HEK293 (cell line): ENCODE measurements around the gene TEX38.

Experiments used
- CTCF ChIP-seq: fragments of 450-650 bp; formaldehyde crosslinking; IDR thresholded peaks from 2 replicates; pipeline ENCODE4 v1.5.1; 2016; ENCODE audit warnings: missing biosample characterization, missing genetic modification characterization
- PRDM10 ChIP-seq: fragments of 450-650 bp; formaldehyde crosslinking; IDR thresholded peaks from 2 replicates; pipeline ENCODE4 v1.5.1; 2016; ENCODE audit warnings: missing biosample characterization, missing genetic modification characterization
- REST ChIP-seq: fragments of 450-650 bp; formaldehyde crosslinking; IDR thresholded peaks from 2 replicates; pipeline ENCODE4 v1.5.1; 2016; ENCODE audit warnings: missing biosample characterization, missing genetic modification characterization
- SETDB1 ChIP-seq: IDR thresholded peaks from one replicate; pipeline ENCODE4 v1.6.1; 2017; ENCODE audit warnings: mild to moderate bottlenecking, low read length, moderate library complexity, mixed read lengths; ENCODE audit not compliant: insufficient read length
- ZBTB1 ChIP-seq: fragments of 450-650 bp; formaldehyde crosslinking; IDR thresholded peaks from 2 replicates; pipeline ENCODE4 v1.5.1; 2016; ENCODE audit warnings: missing biosample characterization, missing genetic modification characterization
- ZBTB44 ChIP-seq: fragments of 450-650 bp; IDR thresholded peaks from 2 replicates; pipeline ENCODE4 v1.5.1; 2018; ENCODE audit warnings: missing biosample characterization, mild to moderate bottlenecking, missing genetic modification characterization
- ZNF341 ChIP-seq: fragments of 450-650 bp; formaldehyde crosslinking; IDR thresholded peaks from 2 replicates; pipeline ENCODE4; 2016; ENCODE audit warnings: low read depth, missing biosample characterization, missing genetic modification characterization
- ZNF362 ChIP-seq: fragments of 450-650 bp; formaldehyde crosslinking; IDR thresholded peaks from 2 replicates; pipeline ENCODE4 v1.5.1; 2016; ENCODE audit warnings: missing biosample characterization, missing genetic modification characterization
- ZNF768 ChIP-seq: fragments of 450-650 bp; formaldehyde crosslinking; IDR thresholded peaks from 2 replicates; pipeline ENCODE4 v1.5.1; 2018; ENCODE audit warnings: missing biosample characterization, mild to moderate bottlenecking, missing genetic modification characterization

- TF ChIP-seq ZBTB1 = no peak
- TF ChIP-seq ZNF341 (tag by site-specific recombination) = no peak
- no peak for TF ChIP-seq ZNF768 (tag by site-specific recombination)
- TF ChIP-seq ZNF362 (tag by site-specific recombination) = no peak
- TF ChIP-seq SETDB1 = no peak
- no peak for TF ChIP-seq CTCF (tag by site-specific recombination)
- no peak for TF ChIP-seq REST (tag by site-specific recombination)
- no peak for TF ChIP-seq PRDM10 (tag by site-specific recombination)
- no peak for TF ChIP-seq ZBTB44 (tag by site-specific recombination)
Observed at GRCh38 chr1:46670134-46670533, 1.5 kb upstream of the TEX38 start.
